K562 (cell line): ENCODE measurements around the gene OSBPL10. TPM values are rescaled to one million over a fixed set of nuclear protein-coding genes. Genes with fewer than 3 reads are reported as not detected.

ENCODE experiments used
- ATAC-seq: fragments of 200-7000 bp; cut with Tn5 transposase; 3 replicates; pipeline ENCODE4 v1.9.1; 2020; ENCODE audit warnings: moderate library complexity
- BruUV-seq: library from RNA; stranded (reverse); fragments of 400-500 nt; replicated peaks from 2 replicates; lab custom pipeline; 2021; lab: Mats Ljungman, UMichigan
- CTCF ChIA-PET: fragments of 300-600 bp; formaldehyde crosslinking; extraction: SDS; loops from one replicate; lab custom pipeline; 2021; ENCODE audit warnings: low intra/inter-chr PET ratio; lab: Yijun Ruan, JAX
- POLR2A ChIA-PET: fragments of 300-600, 350-650 bp; sonication (Branson Sonifier 250); formaldehyde crosslinking; extraction: SDS; loops from one replicate; lab custom pipeline; 2021; ENCODE audit warnings: antibody characterized with exemption, inconsistent platforms; lab: Yijun Ruan, JAX
- DNase-seq, 4 experiments: peaks; one replicate each; pipeline versions ENCODE4 v3.0.0 to v3.0.0-alpha.2; 2011 to 2018; ENCODE audit warnings: low spot score in 3 of 4, mixed read lengths in 3 of 4; ENCODE audit errors: extremely low read depth in 1 of 4
- FAIRE-seq: peaks from 2 replicates; lab custom pipeline; 2011; peaks lifted over from hg19 to GRCh38; lab: Jason Lieb, UNC
- H2AFZ ChIP-seq: 2 replicates; pipeline ENCODE4 v1.6.0; 2011; ENCODE audit warnings: low read depth, low read length, control low read depth, inconsistent platforms
- H3K27ac ChIP-seq: fragments of 200-600 bp; 3 replicates; pipeline ENCODE4 v1.8.0; 2011; ENCODE audit warnings: low read depth, mild to moderate bottlenecking, control low read depth, inconsistent platforms, low read length, moderate library complexity, mixed read lengths; ENCODE audit errors: extremely low read depth
- H3K27me3 ChIP-seq, 2 experiments: fragments of 300-600 bp in 1 of 2; 2 replicates in 1 of 2; 3 replicates in 1 of 2; pipeline versions ENCODE4 v1.6.0 to v1.8.0; 2011; ENCODE audit warnings: inconsistent platforms in 2 of 2, low read length in 2 of 2, mild to moderate bottlenecking in 1 of 2, mixed read lengths in 1 of 2, moderate library complexity in 1 of 2; ENCODE audit not compliant: control insufficient read depth in 2 of 2, insufficient read depth in 2 of 2
- H3K36me3 ChIP-seq: fragments of 300-600 bp; 3 replicates; pipeline ENCODE4 v1.8.0; 2011; ENCODE audit warnings: mild to moderate bottlenecking, low read length, inconsistent platforms; ENCODE audit not compliant: control insufficient read depth, insufficient read depth
- H3K4me1 ChIP-seq, 2 experiments: fragments of 200-600 bp in 1 of 2; replicated peaks in 1 of 2; 2 replicates in 1 of 2; 3 replicates in 1 of 2; pipeline versions ENCODE4 v1.5.1 to v1.8.0; 2011; ENCODE audit warnings: inconsistent platforms in 2 of 2, low read length in 2 of 2, mild to moderate bottlenecking in 1 of 2, mixed read lengths in 1 of 2, moderate library complexity in 1 of 2; ENCODE audit not compliant: control insufficient read depth in 2 of 2, insufficient read depth in 2 of 2
- H3K4me2 ChIP-seq: 2 replicates; pipeline ENCODE4 v1.6.1; 2011; ENCODE audit warnings: low read length, control low read depth, inconsistent platforms, mixed read lengths; ENCODE audit not compliant: insufficient read depth
- H3K4me3 ChIP-seq: fragments of 200-600 bp; sonication (generic), shearing (Covaris generic); 2 replicates; pipeline ENCODE4 v1.5.1; 2016; ENCODE audit warnings: control low read depth, inconsistent platforms
- H3K79me2 ChIP-seq: fragments of 200-600 bp; 3 replicates; pipeline ENCODE4 v1.8.0; 2011; ENCODE audit warnings: low read length, inconsistent platforms; ENCODE audit not compliant: control insufficient read depth, insufficient read depth
- H3K9ac ChIP-seq, 2 experiments: 2 replicates each; pipeline versions ENCODE4 v1.6.0 to v1.6.1; 2011; ENCODE audit warnings: low read depth in 2 of 2, low read length in 2 of 2, control low read depth in 1 of 2, inconsistent platforms in 1 of 2, mild to moderate bottlenecking in 1 of 2, mixed read lengths in 1 of 2; ENCODE audit not compliant: insufficient read depth in 1 of 2
- H3K9me1 ChIP-seq: one replicate; pipeline ENCODE4 v1.6.0; 2011; ENCODE audit warnings: inconsistent platforms, mild to moderate bottlenecking, low read length, moderate library complexity; ENCODE audit not compliant: control insufficient read depth, insufficient read depth
- H3K9me3 ChIP-seq: replicated peaks from 2 replicates; pipeline ENCODE4 v1.5.1; 2011; ENCODE audit warnings: low read depth, low read length, inconsistent platforms; ENCODE audit not compliant: control insufficient read depth, insufficient read depth
- H4K20me1 ChIP-seq: replicated peaks from 2 replicates; pipeline ENCODE4 v1.6.1; 2011; ENCODE audit warnings: low read length, inconsistent platforms, mixed read lengths; ENCODE audit not compliant: control insufficient read depth, insufficient read depth
- GABPB1 ChIP-seq: sonication (generic); formaldehyde crosslinking; IDR thresholded peaks from 2 replicates; pipeline ENCODE4 v1.8.0; 2022; ENCODE audit warnings: mild to moderate bottlenecking, missing genetic modification reagents
- MEIS2 ChIP-seq: fragments of 450-650 bp; IDR thresholded peaks from 2 replicates; pipeline ENCODE4 v1.6.1; 2014; ENCODE audit warnings: mild to moderate bottlenecking; ENCODE audit not compliant: partially characterized antibody
- PTTG1 ChIP-seq: fragments of 450-650 bp; IDR thresholded peaks from 2 replicates; pipeline ENCODE4 v1.6.1; 2016; ENCODE audit warnings: low read depth, mild to moderate bottlenecking, missing genetic modification characterization, missing compliant biosample characterization
- SMC3 ChIP-seq: conservative IDR thresholded peaks from 2 replicates; pipeline ENCODE4 v1.6.1; 2011; ENCODE audit warnings: low read depth, low read length, improper control_type of control experiment; ENCODE audit not compliant: insufficient read depth
- ZNF395 ChIP-seq: fragments of 200-800 bp; sonication (Bioruptor generic); IDR thresholded peaks from 2 replicates; pipeline ENCODE4 v1.6.1; 2017; ENCODE audit warnings: missing genetic modification characterization, missing compliant biosample characterization
- ZNF75A ChIP-seq: fragments of 450-650 bp; formaldehyde crosslinking; IDR thresholded peaks from 2 replicates; pipeline ENCODE4 v1.4.0; 2020; ENCODE audit warnings: mild to moderate bottlenecking
- WGBS: fragments of 100-300 bp; shearing (Covaris generic); methylation state at CpG from one replicate; pipeline ENCODE4 v1.1.6; 2016; ENCODE audit warnings: low coverage, mixed read lengths; ENCODE audit not compliant: insufficient coverage; ENCODE audit errors: missing lambda C conversion rate; 5-methylcytosine and 5-hydroxymethylcytosine counted together
- in situ Hi-C: fragments of 300-500 bp; cut with MboI; formaldehyde crosslinking; loops from 4 replicates; pipeline ENCODE4 v1.15.0; 2018; ENCODE audit warnings: inconsistent platforms, mixed read lengths
- intact Hi-C: fragments of 100-400 bp; cut with micrococcal nuclease; formaldehyde crosslinking; loops from 2 replicates; pipeline ENCODE4 v1.14.2; 2022
- polyA plus RNA-seq, 8 experiments: library from polyadenylated mRNA; depleted of rRNA in 4 of 8; stranded (reverse) in 5 of 8; unstranded in 3 of 8; fragments of >200 nt; fragmentation: Nextera tagmentation in 2 of 8; fragmentation: Illumina TruSeq in 1 of 8; extraction: Ambion mirVana in 2 of 8; extraction: Trizol in 1 of 8; gene quantifications; 2 replicates each; pipeline versions ENCODE4 v1.2.1 to v1.2.3, GENCODE V29; 2011 to 2014; ENCODE audit warnings: inconsistent platforms in 1 of 8, missing spikeins in 1 of 8
- total RNA-seq, 7 experiments: library from RNA; depleted of rRNA in 6 of 7; stranded (reverse); fragments of >200 nt in 6 of 7; fragmentation: Illumina TruSeq in 2 of 7; extraction: Trizol in 2 of 7; gene quantifications; 2 replicates each; pipeline versions ENCODE4 v1.2.1 to v1.2.3, GENCODE V29; 2011 to 2021; ENCODE audit warnings: low replicate concordance in 1 of 7
- TF ChIP-seq, protein P1 (sequence below): sonication (generic); formaldehyde crosslinking; IDR thresholded peaks from 2 replicates; pipeline ENCODE4 v1.8.0; 2023; ENCODE audit warnings: mild to moderate bottlenecking, missing genetic modification reagents

Gene OSBPL10
- total and polyA plus RNA-seq, 9 of the 15 experiments (the other 6 are each of a cell fraction or from before 2014, with no cell fraction given), result 0.03 to 0.19 (median 0.14) TPM; not detected in 2

- no peaks in the 10 kb centered on the region for H3K9me1 ChIP-seq
- FAIRE-seq (no peak), DNase-seq (no peak), ATAC-seq (no peak)
- no peaks in the 10 kb centered on the region for H4K20me1 ChIP-seq
- in situ Hi-C loops (no loop called here), intact Hi-C loops (no loop called here)
- H3K79me2 ChIP-seq, result no peaks in the 10 kb centered on the region
- H3K4me3 ChIP-seq, result no peak overlapping the region
- H3K36me3 ChIP-seq, result no peaks in the 10 kb centered on the region
- ChIA-PET POLR2A (no interaction called here), CTCF (no interaction called here)
- H2AFZ ChIP-seq, result no peak overlapping the region
- peaks cover 16 to 27% of the 10 kb centered on the region in 2 experiments; a peak in 4 of 5 replicates for H3K27me3 ChIP-seq
- no TSS peak for BruUV-seq
- H3K9ac ChIP-seq, result no peak overlapping the region
- no peaks in the 10 kb centered on the region for H3K4me1 ChIP-seq
- 0% methylated on average over 4 of the region's 4 CpGs for WGBS
- no peak overlapping the region for H3K4me2 ChIP-seq
- TF ChIP-seq MEIS2 (no peak), ZNF75A (no peak), GABPB1 (no peak), PTTG1 (tag) (no peak), ZNF395 (no peak), SMC3 (no peak)
- TF ChIP-seq, protein P1, sequence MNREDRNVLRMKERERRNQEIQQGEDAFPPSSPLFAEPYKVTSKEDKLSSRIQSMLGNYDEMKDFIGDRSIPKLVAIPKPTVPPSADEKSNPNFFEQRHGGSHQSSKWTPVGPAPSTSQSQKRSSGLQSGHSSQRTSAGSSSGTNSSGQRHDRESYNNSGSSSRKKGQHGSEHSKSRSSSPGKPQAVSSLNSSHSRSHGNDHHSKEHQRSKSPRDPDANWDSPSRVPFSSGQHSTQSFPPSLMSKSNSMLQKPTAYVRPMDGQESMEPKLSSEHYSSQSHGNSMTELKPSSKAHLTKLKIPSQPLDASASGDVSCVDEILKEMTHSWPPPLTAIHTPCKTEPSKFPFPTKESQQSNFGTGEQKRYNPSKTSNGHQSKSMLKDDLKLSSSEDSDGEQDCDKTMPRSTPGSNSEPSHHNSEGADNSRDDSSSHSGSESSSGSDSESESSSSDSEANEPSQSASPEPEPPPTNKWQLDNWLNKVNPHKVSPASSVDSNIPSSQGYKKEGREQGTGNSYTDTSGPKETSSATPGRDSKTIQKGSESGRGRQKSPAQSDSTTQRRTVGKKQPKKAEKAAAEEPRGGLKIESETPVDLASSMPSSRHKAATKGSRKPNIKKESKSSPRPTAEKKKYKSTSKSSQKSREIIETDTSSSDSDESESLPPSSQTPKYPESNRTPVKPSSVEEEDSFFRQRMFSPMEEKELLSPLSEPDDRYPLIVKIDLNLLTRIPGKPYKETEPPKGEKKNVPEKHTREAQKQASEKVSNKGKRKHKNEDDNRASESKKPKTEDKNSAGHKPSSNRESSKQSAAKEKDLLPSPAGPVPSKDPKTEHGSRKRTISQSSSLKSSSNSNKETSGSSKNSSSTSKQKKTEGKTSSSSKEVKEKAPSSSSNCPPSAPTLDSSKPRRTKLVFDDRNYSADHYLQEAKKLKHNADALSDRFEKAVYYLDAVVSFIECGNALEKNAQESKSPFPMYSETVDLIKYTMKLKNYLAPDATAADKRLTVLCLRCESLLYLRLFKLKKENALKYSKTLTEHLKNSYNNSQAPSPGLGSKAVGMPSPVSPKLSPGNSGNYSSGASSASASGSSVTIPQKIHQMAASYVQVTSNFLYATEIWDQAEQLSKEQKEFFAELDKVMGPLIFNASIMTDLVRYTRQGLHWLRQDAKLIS, result no peak
- H3K27ac ChIP-seq, result no peak overlapping the region
- no peaks in the 10 kb centered on the region for H3K9me3 ChIP-seq
These were observed 149.5 kb downstream of the OSBPL10 start for GRCh38 chr3:31831591-31831990.
